NCI-H2171 treated with DMSO at 0.1 percent for 48 hours (cell line): Measurements from ENCODE around the gene TSC1.

Source experiments
- DNase-seq: peaks from one replicate; lab custom pipeline; 2025; lab: John Stamatoyannopoulos, UW

The TSC1 gene

DNA sequence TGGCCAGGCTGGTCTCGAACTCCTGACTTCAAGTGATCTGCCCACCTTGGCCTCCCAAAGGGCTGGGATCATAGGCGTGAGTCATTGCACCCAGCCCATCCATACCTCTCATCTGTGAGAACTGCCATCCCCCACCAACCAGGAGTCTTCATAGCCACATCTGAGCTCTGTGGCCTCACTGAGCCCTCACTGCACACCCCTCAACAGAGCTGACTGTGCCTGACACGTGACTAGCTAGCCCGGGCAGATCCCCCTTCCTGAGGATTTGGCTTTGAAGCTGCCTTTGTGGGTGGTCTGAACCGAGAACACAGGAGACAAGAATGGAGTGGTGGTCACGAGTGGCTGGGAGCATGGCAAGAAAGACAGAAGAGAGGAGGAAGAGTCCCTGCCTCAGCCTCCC, 81.9 kb downstream of the TSC1 start:
- no peak for DNase-seq

DNA sequence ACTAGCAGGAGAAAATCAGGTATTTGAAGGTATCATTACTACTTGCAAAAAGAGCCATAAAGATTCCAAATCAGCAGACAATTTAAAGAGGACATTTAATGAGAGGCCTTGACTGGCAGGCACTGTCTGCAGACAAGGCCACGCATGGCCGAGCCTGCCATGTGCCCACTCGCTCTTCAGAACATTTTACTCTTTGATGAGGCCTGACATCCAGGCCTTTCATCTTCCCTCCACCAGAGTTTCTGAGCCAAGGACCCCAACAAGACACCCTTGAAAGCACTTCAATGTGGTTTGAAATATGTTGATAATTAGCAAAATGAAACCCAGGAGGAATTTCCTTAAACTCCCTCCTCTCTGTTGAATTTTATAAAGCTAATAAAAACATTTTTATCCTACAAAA, 82.8 kb downstream of the TSC1 start:
- DNase-seq, result no peak

GRCh38 chr9:132858751-132859150, 85.7 kb downstream of the TSC1 start:
- no peak for DNase-seq

- DNase-seq, result no peak
Measured at GRCh38 chr9:132857616-132858342, 86.6 kb downstream of the TSC1 start.

- no peak for DNase-seq
Measured at GRCh38 chr9:132857031-132857430, 87.4 kb downstream of the TSC1 start.

DNA sequence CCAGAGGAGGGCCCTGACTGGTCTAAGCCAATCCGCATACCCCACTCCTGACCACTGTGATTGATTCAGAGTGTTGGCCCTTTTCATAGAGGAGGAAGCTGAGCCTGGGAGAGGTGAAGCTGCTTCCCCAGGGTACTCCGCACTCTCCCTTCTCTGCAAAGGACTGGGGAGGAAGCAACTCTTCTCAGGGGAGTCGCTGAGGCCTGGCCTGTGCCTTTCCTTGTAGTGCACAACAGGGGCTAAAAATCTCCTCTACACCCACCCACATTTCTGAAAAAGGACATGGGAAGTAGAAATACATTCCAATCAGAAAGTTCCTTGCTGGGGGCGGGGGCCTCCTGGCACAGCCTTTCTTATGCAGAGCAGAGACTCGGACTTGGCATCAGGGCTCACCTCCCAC, 88.5 kb downstream of the TSC1 start:
- no peak for DNase-seq

DNA sequence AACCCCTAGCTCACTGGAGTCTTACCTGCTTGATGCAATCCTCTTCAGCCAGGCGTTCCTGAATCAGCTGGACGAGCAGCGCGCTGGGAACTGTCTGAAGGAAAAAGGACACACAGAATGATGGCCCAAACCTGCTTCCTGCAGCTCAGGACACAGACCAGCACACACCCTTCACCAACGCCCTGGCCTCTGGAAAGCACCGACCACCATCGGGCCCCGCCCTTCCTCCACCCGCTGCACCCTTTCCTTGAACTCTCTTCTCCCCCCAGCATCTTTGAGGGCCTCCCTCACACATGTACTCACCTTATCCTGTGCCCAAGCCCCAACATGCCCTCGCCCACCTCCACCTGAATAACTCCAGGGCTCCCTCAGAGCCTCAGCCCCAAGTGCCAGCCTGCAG, 89.6 kb downstream of the TSC1 start:
- DNase-seq, result no peak

DNA sequence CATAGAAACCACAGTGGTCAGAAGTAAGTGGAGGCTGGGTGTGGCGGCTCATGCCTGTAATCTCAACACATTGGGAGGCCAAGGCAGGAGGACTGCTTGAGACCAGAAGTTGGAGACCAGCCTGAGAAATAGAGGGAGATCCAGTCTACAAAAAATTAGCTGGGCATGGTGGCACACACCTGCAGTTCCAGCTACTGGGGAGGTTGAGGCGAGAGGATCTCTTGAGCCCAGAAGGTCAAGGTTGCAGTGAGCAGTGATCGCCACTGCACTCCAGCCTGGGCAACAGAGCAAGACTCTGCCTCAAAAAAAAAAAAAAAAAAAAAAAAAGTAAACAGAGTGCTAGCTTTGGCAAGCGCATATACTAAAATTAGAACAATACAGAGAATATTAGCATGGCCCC, 90.9 kb downstream of the TSC1 start:
- DNase-seq, result no peak

- DNase-seq, result no peak
Measured at GRCh38 chr9:132849185-132849706, 95.2 kb downstream of the TSC1 start.

- no peak for DNase-seq
Measured at GRCh38 chr9:132846918-132847515, 97.4 kb downstream of the TSC1 start.

DNA sequence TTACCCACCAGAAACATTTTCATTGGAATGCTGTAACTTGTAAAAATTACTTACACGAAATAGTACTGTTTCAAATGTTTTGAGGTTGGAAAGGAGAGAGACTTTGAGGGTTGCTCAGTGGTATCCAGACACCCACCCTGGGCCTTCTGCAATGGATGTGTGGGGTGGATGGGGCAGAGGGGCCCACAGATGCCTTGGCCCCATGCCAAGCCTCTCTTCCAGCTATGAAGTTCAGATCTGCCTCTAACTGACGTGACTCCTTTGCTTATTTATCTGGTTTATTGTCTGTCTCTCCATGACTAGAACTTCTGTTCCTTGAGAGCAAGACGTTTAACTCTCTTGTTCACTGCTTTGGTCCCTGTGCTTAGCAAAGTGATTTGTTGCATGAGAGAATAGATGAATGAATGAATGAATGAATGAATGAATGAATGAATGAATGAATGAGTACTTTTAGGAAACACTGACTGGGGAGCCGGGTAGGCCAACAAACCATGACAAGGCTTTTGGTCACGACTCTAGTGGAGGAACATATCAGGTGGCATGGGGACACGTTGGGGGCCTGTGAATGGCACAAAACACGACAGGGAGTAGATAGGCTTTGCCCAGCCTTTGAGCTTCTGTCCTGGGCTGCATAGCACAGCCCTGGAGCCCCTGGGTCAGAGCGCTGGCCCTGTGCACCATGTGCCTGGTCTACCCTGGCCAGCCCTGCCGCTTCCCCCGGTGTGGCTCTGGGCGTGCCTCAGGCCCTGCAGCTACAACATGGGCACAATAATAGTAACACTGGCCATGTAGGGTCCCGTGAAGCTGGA, 98.1 kb downstream of the TSC1 start:
- DNase-seq, result no peak

- peak; percentile 38 for DNase-seq
Measured at GRCh38 chr9:132842124-132843044, 102.0 kb downstream of the TSC1 start.
